WTC11 (cell line): ENCODE data around the gene POLR1G.

Experiments
- CBFB ChIP-seq: sonication (generic); formaldehyde crosslinking; IDR thresholded peaks from 2 replicates; pipeline ENCODE4 v1.8.1; 2022; ENCODE audit warnings: mild to moderate bottlenecking, low read depth, missing genetic modification reagents
- CTCF ChIP-seq: fragments of 200-600 bp; IDR thresholded peaks from 2 replicates; pipeline ENCODE4 v1.8.0; 2022; ENCODE audit warnings: antibody characterized with exemption
- FOXK1 ChIP-seq: sonication (generic); formaldehyde crosslinking; IDR thresholded peaks from 2 replicates; pipeline ENCODE4 v1.8.0; 2022; ENCODE audit warnings: mild to moderate bottlenecking, moderate library complexity, missing genetic modification reagents
- GABPB1 ChIP-seq: sonication (generic); formaldehyde crosslinking; IDR thresholded peaks from 2 replicates; pipeline ENCODE4 v1.8.1; 2023; ENCODE audit warnings: mild to moderate bottlenecking, missing genetic modification reagents
- NFYB ChIP-seq: sonication (generic); formaldehyde crosslinking; conservative IDR thresholded peaks from 2 replicates; pipeline ENCODE4 v1.8.0; 2022; ENCODE audit warnings: low read depth, missing genetic modification reagents
- USF2 ChIP-seq: sonication (generic); formaldehyde crosslinking; IDR thresholded peaks from 2 replicates; pipeline ENCODE4 v1.8.1; 2023; ENCODE audit warnings: mild to moderate bottlenecking, missing genetic modification reagents, moderate library complexity

- TF ChIP-seq CTCF (no peak), USF2 (CRISPR knock-in tag) (no peak), CBFB (CRISPR knock-in tag) (no peak), GABPB1 (no peak), NFYB (CRISPR knock-in tag) (no peak), FOXK1 (CRISPR knock-in tag) (no peak)
Measured at GRCh38 chr19:45403272-45403671, 3.2 kb upstream of the POLR1G start.
